GM19238 (cell line): ENCODE results near the gene SAXO1.

ENCODE experiments used
- DNase-seq: peaks from one replicate; pipeline ENCODE4 v3.0.0; 2011; ENCODE audit warnings: low spot score; ENCODE audit not compliant: insufficient read length

Gene SAXO1

GRCh38 chr9:18911714-18912342, 121.2 kb downstream of the SAXO1 start:
- no peak for DNase-seq

- no peak for DNase-seq
Measured at GRCh38 chr9:18910916-18911315, 122.1 kb downstream of the SAXO1 start.

DNA sequence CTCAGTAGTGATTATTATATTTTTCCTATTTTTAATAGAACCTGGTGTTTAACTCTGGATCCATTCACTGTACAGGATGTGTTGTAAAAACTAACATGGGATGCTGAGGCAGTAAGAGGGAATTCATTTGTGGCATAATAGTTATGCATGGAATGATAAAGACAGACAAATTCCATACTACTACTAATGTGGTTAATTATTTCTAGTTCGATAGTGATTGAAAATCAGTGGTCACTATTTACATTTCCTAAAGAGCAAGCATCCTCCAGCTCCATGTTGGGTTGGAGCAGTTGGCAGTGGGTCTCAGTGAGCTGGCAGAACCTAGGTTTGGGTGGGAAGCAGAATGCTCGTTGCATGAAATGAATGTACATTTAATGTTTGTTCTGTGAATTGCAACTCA, 122.6 kb downstream of the SAXO1 start:
- DNase-seq, result no peak

- no peak for DNase-seq
Measured at GRCh38 chr9:18909140-18910018, 123.6 kb downstream of the SAXO1 start.

- DNase-seq, result no peak
Measured at GRCh38 chr9:18907927-18908625, 124.9 kb downstream of the SAXO1 start.

DNA sequence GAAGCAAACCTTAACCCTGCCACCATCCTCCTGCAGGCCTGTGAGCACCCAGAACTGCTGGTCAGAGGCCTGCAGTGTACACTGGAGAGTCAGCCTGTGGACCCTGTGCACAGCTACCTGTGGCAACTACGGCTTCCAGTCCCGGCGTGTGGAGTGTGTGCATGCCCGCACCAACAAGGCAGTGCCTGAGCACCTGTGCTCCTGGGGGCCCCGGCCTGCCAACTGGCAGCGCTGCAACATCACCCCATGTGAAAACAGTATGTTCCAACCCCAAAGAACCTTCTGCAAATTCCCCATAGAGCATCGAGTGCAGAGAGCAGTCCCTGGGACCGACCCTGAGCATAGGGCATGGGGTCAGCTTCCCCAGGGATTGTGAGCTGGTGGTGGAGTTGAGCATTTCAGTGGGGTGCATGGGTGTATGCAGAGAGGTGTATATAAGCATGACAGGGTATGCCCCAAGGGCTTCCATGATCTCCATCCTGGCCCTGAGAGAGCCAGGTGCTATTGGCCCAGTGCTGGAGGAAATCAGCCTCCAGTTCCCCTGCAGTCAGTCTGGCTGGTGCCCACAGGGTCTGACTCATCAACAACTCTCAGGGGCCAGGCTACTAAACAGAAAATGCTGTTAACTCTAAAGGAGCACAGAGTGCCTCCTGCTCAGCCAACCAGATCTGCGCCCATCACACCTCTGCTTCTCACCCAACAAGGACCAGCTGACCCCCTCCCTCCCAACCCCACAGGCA, 126.2 kb downstream of the SAXO1 start:
- no peak for DNase-seq

DNA sequence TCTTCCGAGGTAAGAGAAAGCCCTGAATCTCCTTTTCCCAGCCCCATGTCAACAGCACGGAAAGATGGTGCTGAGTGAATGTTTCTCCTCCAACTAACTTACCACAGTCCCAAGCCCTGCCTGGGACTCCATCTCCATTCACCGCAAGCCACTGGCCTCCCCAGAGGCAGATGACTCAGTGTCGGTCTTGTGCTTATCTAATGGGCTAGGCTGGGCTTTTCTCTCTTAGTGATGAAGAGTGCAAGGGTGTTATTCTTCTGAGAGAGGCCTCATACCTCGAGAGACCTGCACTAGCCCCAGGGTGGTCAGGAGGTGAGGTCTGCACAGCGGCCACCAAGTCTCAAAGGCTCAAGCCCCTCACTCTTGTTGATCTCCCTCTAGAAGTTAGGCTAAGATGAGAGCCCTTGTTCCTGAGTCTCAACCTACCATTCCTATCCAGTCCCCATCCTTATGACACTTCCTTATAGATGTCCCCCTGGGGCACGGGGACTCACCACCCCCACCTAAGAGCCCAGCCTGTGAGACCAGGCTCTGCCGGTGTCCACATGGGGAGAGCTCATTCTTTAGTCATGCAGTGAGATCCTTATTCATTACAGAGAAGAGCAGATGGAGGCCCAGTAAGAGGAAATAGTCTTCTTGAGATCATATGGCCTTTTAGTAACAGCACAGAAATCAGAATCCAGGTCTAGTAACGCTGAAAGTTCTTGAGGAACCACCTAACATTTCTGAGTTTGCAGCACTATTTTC, 127.0 kb downstream of the SAXO1 start:
- no peak for DNase-seq

DNA sequence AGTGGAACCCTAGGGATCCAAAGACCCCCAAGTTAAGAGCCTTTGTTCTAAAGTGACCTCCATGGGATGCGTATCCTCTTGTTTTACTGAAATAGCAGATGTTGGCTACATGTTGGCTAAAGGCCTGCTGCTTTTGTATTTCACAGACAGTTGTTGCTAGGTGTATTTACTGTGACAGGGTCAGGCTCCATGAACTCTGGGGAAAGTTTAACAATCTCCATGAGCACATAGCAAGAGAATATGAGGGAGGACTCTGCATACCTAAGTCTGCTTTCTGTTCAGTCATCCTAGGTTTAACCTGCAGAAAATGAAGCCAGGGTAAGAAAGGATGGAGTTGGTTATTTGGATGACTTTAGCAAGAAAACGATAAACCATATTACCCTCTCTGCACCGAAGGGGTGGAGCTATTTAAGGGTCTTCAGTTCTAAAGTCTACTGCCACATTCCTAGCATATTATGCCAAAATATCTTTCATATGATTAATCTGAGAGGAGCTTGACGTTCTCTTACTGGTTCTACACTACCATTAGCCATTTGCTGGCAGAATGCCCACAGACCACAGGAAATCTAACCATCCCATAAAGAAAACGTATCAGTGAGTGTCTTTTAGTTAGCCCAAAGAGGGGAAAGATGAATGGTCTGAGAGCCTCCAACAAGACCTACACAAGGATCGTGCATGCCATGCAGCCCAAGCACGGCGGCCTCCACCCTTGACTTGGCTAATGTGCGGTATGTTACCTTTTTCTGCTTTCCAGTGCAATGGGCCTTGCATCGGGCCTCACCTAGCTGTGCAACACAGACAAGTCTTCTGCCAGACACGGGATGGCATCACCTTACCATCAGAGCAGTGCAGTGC, 127.8 kb downstream of the SAXO1 start:
- DNase-seq, result no peak

- no peak for DNase-seq
Measured at GRCh38 chr9:18903450-18903849, 129.6 kb downstream of the SAXO1 start.

DNA sequence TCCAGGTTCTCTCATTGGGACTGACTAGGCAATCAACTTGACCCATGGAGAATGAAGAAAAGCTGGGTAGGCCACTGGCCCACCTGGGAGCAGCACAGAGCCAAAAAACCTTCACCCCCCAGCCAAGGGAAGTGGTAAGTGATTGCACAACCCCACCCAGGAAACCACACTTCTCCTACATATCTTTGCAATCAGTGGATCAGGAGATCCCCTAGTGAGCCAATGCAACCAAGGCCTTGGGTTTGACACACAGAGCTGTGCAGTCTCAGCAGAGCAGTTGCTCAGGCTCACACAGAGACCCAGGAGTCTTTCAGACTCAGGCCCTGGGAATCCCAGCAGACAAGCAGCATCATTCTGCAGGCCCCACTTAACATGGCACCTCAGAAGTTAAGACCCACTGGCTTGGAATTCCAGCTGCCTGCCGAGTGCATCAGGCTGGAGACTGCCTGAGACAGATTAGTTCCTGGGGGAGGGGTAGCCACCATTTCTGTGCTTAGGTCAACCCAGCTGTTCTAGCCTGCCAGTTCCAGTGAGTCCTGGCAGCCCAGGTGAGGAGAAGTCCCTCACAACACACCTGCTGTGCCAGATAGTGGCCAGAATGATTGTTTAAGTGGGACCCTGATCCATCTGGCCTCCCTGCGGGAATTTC, 136.4 kb downstream of the SAXO1 start:
- DNase-seq, result no peak

GRCh38 chr9:18896004-18896403, 137.0 kb downstream of the SAXO1 start:
- no peak for DNase-seq

GRCh38 chr9:18893491-18893890, 139.5 kb downstream of the SAXO1 start:
- DNase-seq, result no peak

DNA sequence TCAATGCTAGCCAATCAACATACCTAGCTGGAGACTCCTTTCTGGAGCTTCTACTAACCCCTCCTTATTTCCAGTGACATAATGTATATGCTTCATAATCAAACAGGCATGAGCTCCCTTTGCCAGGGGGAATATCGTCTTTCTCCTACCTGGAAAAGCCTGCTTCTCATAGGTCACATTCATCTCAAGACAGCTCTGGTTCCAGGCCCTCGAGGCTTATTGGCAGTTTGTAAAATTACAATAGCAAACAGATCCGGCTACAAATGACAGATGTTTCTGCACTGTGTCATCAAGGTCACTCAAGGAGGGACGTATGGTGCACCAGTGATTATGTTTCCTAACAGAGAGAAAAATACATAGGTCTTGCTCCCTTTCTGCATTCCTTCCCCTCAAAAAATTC, 140.0 kb downstream of the SAXO1 start:
- DNase-seq, result no peak

GRCh38 chr9:18891946-18892670, 140.9 kb downstream of the SAXO1 start:
- no peak for DNase-seq

DNA sequence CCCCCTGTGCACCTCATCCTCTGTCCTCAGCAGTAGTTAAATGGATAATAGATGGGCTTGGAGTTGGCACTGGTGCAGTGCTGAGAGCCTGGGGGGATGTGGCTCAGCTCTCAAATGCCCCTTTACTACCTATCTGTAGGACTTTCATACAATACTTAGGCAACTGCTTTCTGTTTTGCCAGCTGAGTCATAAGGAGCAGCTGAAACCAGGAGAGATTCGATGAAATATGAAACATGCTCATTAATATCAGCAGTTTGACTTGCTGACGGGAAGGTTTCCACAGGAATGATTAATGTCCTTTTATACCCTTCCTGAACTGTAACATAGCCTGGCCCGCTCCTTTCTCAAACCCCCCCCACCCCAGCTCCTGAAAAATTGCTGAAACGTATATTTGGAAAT, 142.6 kb downstream of the SAXO1 start:
- no peak for DNase-seq

GRCh38 chr9:18889550-18889949, 143.5 kb downstream of the SAXO1 start:
- DNase-seq, result no peak

GRCh38 chr9:18888290-18888689, 144.7 kb downstream of the SAXO1 start:
- no peak for DNase-seq

DNA sequence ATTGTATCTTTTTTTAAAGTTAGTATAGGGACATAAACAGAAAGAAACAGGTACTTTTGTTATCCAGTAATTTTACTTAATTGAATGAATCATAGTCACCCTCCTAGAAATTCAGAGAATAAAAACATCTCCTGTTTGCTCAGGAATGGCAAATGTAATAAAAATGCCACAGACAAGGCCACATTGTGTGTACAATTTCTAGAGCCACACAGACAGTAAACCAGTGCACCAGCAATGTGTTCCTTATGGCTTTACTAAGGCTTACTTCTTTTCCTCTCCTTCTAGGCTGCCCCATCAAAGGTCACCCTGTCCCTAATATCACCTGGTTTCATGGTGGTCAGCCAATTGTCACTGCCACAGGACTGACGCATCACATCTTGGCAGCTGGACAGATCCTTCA, 145.5 kb downstream of the SAXO1 start:
- no peak for DNase-seq

DNA sequence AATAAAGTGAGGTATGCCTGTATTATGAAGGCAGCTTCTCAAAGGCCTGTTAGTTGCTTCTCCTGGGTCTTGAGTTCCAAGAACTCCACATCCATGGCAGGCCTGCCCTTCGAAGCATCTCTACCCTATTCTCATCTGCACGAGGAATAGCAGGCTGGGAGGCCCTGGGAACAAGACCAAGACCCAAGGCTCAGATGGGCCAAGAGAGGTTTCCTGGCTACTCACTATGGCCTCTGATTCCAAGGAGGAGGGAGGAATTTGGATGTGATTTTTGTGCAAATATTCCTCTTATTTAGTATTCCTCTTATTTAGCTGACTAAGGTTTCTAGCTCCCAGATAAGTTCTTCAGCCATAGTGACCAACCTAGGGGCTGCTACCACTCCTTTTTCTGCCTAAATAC, 151.3 kb downstream of the SAXO1 start:
- DNase-seq, result no peak
